HG03432 (cell line): ENCODE measurements around the gene GRM5.
"Not testable (repeated sequence)": the region's sequence is repeated elsewhere in the genome, so short reads cannot be mapped to it uniquely, and the experiment has no call there.

Experiments
- ATAC-seq: cut with Tn5 transposase; IDR thresholded peaks from one replicate; pipeline ENCODE4 v1.9.1; 2021; ENCODE audit warnings: mild to moderate bottlenecking, moderate library complexity; ENCODE audit not compliant: unreplicated experiment

Gene GRM5

DNA sequence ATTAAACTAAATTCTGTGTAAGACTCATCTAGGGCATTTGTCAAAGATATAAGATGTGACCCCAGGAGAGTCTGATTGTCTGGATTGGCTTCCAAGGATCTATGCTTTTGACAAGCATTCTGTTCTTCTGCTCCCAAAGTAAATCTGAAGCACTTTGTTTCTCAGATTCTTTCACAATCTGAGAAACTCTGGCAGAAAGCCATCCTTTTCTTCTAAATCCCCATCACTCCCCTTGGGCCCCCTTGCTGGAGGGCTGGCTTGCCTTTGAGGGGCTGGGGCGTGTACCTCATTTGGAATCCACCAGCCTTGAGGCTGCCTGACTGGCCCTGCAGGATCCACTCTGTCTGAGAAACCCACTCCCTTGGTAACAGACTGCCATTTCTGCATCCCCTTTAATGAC is 554.8 kb downstream of the GRM5 start:
- ATAC-seq = no peak

DNA sequence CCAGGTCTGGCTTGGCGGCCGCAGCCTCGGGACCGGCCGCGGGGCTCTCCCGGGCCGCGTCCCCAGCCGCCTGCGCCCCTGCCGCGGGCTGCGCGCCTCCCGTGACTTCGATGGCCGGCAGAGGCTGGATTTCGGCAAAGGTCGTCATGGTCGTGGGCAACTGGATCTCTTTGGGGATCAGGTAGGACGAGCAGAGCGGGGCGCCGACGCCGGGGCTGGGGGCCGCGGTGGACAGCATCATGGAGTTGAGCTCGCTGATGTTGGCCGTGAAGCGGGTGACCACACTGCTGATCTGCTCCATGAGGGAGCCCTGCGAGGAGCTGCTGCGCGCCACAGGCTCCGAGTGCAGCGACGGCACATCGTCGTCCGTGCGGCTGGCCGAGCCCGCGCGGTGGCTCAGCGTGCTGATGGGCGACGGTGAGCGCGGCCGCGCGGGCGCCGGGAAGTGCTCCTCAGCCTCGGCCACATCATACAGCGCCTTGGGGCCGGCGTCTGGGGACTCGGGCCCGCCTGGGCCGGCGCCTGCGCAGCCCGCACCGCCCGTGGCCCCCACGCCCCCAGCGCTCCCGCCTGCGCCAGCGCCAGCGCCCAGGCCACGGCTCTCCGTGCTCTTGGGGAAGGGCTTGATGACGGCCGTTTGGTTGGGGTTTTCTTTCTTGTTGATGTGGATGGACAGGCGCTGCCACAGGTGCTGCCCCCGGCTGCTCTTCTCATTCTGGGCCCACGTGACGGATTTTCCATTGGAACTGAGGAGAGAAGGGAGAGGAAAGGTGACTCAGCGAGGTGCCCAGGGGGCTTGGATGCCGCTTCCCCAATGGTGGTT is 556.8 kb downstream of the GRM5 start:
- ATAC-seq = peak; percentile 70

DNA sequence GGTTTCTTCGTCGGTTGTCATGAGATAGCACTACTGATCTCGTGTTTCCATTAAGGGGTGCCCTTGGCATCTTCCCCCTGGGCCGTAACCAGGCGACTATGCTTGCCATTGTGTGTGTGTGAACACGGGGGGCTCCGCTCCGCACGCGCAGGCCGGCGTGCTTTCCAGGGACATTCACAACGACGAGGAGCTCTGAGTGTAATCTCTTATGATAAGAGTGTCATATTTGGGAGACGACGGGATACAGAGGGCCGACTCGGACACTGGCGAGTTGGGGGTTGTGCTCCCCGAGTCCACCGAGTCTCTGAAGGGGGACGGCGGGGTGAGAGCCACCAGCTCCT is 557.4 kb downstream of the GRM5 start:
- ATAC-seq = peak; percentile 11

DNA sequence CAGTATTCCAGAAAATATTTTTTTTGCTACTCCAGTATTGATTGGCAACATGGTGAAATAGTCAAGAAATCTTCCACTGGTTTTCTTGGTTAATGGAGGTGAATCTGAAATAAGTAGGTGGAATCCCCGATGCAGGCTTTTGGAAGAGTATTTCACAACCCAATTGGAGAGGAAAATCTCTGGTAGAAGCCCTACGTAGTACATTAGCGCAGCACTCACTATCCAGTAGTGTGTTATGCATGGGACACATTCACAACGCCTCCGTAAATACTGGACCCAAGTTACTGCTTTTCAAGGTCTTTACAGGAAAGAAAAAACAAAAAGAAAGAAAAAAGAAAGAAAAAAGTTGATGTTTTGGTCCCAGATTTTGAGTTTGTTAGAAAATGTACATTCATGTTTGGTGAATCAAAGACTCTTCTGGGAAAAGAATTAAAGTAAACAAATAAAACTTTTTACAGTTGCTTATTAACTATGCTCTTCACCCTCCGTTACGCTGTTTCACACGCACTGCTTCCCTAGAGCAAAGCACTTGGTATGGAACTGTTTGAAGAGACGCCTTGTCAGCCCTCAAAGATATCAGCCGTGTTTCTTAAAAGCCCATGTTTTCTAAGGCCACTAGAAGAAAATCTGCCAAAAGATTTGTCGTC is 557.9 kb downstream of the GRM5 start:
- ATAC-seq = no peak

DNA sequence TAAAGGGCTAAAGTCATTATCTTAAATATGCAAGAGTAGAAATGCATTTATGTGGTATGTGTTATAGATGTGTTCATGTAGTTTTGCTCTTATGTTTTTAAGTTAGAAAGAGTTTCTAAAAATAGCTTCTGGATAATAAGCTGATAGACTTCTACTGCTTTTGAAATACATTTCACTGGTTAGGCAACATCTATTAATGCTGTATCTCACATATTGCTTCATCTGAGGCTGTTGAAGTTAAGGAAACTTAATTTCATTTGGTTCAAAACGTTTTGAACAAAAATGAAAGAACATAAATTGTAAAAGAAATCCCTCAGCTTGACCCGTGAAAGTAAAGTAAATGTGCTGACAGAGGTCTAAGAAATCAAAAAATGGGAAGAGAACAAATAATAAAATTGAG is 564.2 kb downstream of the GRM5 start:
- no peak for ATAC-seq

DNA sequence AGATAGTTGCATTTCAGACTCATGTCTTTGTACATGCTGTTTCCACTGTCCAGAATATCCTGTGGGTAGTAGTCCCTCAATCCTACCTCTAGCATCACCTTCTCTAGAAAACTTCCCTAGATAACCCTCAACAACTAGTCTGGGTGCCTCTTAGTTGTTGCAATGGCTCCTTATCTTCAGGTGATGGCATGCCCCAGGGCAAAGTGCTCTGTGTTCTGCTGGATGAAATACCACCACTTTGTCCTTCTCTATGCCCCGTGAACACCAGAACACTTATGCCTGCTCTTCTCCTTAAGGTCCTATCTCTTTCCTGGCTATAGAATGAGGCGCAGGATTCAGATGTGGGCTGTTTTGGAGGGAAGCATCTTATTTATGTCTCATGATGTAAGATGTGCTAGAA is 569.9 kb downstream of the GRM5 start:
- ATAC-seq = no peak

DNA sequence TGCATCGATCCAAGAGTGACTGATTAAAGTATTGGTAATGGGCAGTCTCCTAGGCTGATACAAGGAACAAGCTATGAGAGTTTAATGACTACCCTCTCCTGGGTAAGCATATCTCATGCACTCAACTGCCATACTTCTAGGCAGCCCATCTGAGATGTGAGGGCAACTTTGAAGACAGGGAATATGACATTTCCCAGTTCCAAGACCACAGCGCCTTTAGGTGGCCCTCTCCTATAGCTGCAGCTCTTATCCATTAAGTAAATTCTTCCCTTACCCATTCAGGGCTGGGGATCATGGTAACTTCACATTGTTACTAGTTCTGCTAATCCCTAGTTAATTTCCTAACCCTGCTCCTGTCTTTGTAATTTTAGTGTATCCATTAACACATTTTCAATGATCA is 570.9 kb downstream of the GRM5 start:
- ATAC-seq = no peak

DNA sequence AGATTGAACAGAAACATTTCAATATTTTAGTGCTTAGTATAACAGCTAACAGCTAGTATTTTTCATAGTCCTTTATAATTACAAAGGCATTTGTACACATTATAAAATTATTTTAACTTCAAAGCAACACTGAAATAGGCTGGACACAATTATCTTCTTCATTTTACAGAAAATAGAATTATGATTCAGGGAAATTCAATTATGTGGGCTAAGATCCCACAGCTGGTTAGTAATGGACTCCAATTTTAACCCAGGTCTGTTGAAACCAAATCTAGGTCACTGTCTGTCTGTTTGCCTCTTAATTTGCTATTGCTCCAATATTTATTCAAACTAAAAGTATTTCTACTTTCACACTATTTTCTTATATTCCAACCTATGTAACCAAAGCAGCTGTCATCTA is 574.1 kb downstream of the GRM5 start:
- no peak for ATAC-seq

DNA sequence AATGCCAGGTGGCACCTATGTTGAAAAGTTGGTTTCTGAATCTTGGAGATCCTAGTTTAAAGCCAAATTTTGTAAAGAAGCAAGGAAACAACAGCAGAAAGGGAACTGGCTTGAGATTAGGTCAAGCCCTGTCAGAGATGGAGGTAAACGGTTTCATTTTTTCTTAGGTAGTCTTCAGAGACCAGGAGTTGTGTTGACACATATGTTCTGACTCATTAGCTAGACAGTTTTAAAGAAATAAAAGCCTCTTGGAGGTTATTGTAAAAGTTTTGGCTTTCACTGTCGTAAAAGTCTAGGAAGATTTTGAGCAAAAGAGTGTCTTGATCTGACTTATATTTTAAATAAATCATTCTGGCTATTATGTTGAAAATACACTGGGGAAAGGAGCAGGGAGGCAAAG is 576.8 kb downstream of the GRM5 start:
- no peak for ATAC-seq

DNA sequence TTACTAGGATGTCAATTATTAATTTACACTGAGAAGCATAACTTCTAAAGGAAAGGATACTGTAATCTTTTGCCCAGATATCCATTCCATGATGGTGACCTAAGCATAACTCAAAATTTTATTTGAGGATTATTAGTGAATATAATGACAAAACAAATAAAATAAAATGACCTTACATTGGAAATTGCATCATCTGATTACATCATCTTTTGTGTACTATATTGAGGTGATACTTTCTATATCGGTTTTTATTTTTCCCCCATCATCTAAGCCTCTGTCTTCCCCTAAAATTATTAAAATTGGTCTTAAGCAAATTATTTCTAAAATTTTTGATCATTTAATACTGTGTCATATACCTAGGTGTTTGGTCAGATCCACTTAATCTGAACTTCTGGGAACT is 578.1 kb downstream of the GRM5 start:
- ATAC-seq = no peak

DNA sequence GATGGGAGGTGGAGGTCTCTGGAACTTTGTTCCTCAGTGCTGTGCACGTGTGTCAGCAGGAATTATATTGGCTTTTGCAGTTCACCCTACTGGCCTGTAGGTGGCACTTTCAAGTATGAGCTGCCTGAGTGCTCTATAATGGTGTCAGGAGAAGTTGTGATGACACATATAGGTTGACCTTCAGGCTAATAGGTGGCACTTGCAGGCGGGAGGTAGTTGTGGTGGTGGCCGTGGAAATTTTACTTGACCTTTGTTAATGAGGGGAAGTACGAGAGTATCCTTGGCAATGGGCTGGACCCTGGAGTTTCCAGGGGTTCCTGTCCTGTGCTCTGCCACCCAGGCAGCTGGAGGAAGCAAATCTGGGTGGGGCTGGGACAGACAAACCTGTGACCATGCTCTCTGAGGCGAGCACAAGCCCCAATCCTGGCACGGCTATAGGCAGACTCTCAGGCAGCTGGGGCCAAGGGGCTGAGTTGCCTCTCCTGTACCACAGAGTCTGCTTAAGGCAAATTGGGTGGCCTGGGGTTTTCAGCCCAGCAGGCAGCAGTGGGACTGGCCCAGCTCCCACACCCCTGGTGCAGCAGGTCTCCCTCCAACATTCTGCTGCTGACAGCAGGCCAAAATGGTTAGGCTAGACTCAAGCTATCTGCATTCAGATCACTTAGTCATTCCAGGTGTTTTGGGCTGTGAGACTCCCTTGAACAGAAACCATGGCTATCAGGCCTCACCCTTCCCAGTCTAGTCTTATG is 580.7 kb downstream of the GRM5 start:
- peak; percentile 83 for ATAC-seq

DNA sequence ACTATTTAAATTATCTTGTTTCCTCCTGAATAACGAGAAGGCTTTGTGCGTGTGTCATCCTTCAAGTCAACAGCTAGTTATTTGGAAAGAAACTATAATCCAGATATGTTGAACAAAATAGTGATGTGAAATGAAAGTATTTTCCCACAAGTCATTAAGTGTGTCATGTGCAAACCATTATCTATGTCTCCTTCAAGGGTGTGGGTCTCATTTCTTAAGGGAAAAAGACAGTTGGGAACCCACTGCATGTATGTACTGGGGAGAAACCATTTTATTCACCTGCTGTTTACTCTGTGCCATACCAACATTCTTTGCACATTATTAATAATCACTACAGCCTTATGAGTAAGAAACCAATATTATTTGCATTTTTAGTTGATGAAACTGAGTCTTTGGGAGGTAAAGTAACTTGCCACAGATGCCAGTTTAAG is 582.9 kb downstream of the GRM5 start:
- ATAC-seq = no peak

DNA sequence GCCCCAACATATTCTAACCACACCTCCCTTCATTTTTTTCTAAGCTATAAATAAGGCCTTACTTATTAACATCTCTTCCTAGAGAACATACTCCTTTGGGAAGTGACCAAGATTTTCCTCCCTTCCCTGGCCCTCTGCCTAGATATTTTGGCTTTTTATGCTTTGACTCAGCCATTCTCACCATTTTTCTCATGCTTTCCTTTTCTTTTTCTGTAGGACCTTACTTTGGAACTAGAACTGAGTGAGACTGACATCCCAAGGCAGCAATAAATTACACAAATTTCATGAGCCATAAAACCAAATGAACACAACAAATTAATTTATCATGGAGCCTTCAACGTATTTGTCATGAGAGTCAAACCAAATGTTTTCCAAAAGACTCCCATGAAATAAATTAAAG is 585.6 kb downstream of the GRM5 start:
- no peak for ATAC-seq

DNA sequence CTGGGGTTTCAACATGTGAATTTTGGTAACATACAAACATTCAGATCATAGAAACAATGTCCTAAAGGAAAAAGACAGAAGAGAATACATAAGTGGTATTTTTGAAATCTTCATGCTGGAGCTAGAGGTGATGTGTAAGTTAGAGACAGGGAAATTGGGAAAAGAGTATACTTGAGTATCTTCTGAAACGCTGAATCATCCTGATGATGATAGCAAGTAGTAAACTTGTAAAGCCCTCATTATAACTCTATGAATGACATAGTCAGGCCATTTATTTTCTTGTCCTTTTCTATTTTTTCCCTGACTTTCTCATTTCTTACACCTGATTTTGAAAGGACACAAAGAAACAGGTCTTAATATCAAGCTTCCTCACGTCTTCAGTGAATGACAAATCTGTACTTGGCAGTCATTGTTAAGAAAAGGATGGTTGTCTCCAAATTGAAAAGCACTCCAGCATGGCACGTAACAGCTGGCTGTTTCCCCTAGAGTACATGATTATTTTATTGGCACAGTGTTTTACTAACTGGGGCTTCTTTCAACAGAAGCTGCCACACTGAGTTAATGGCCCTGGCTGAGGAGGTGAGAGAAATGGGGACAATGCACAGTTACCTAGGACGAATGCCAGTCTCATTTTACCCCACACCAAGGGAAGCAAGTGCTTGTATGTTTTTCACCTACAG is 587.5 kb downstream of the GRM5 start:
- no peak for ATAC-seq

DNA sequence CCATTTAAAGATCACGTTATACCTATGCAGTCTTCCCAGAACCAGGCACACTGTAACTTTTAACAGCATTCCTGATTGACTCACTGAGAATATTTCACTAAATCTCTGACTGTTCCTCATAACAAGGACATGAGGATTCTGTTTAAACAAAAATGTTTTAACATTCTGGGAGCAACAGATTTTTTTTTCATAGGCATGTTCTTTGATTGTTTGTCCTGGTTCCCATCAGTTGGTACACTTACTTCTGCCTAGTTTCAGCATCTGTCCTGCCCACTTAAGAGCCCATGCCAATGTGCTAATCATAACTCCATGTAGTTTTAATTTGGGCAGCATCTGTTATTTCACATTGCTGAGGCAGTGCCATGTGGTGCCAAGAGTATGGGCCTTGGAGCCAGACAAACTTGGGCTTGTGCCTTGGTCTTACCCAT is 589.8 kb downstream of the GRM5 start:
- no peak for ATAC-seq

DNA sequence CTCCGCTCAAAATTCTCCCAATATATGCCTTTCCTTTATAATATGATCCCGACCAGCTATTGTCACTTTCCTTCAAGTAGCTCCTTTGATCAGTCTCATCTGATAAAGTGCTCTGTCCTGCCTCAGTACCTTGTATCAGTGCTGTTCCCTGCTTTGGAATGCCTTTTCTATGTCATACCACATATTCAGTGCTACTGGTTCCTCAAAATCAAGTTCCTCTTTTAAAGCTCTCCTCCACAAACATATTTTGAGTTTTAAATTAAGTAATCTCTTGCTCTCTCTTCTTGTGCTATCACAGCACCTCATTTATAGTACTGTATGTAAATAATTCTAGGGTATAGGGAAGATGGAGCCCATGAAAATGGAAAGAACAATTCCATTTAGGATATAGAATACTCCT is 591.1 kb downstream of the GRM5 start:
- ATAC-seq = no peak

DNA sequence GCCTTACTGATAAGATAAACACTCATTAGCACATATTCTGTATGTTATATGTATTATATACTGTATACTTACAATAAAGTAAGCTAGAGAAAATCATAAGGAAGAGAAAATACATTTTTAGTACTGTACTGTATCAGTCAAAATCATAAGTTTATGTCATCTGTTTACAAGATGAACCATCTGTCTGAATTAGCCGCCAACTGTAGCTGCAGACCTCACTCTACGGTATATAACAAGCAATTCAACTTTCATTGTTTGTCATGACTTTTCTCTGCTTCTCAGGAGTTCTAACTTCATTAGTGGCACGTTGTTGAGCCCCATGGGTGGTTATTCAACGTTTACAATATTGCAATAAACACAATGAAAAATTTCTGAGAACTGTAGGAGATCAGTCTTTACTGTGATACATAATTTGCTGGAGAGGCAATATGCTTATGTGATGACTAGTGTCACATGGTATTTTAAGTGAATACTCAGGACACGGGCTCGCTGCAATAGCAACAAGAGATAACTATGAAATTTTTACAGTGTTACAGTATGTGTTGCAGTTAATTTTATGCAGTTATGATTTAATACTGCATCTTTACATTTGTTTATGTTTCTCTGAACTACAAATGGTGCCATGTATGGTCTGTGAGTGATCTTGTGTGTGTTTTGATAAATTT is 596.1 kb downstream of the GRM5 start:
- no peak for ATAC-seq

DNA sequence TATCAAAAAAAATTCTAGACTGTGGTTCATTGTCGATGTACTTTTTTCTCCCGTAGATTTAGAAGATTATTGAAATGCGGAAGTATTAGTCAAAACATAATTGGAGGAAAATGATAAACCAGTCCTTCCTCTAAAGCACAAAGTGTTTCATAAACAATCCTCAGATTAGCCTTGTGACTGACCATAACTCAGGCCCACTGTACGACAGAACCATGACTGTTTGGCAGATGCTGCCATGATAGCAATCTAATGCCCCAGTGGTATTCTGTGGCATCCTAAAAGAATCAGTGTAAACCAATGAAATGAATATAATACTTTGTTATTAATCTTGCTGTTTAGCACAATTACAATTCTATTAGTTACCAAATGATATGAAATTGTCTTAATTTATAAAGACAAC is 601.3 kb downstream of the GRM5 start:
- ATAC-seq = no peak

DNA sequence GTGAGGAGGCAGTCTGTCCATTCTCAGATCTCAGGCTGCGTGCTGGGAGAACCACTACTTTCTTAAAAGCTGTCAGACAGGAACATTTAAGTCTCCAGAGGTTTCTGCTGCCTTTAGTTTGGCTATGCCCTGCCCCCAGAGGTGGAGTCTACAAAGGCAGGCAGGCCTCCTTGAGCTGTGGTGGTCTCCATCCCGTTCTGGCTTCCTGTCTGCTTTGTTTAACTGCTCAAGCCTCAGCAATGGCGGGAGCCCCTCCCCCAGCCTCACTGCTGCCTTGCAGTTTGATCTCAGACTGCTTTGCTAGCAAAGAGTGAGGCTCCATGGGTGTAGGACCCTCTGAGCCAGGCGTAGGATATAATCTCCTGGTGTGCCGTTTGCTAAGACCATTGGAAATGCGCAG is 602.5 kb downstream of the GRM5 start:
- ATAC-seq = not testable (repeated sequence)

DNA sequence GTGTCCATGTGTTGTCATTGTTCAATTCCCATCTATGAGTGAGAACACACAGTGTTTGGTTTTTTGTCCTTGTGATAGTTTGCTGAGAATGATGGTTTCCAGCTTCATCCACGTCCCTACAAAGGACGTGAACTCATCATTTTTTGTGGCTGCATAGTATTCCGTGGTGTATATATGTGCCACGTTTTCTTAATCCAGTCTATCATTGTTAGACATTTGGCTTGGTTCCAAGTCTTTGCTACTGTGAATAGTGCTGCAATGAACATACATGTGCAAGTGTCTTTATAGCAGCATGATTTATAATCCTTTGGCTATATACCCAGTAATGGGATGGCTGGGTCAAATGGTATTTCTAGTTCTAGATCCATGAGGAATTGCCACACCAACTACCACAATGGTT is 607.7 kb downstream of the GRM5 start:
- not testable (repeated sequence) for ATAC-seq

DNA sequence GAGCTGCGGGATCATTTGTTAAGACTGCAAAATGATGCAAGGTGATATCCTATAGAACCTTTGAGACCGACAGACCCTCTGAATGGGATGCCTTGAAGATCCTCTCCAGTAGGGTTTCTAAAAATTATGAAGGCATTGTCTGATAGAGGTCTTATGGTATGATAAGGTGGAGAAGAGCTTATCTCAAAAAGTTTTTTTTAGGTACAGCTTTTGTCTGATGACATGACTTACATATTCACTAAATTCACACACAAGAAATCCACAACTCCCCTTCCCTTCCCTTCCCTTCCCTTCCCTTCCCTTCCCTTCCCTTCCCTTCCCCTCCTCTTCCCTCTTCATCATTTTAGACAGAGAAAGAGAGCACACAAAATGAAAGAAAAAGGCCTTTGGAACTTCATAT is 609.8 kb downstream of the GRM5 start:
- no peak for ATAC-seq
